Adipocyte (in vitro differentiated cells): ENCODE measurements around the gene ZNF92.
A peak's percentile ranks its signal among the peaks of the same experiment; 100 is the strongest.
"Not testable (repeated sequence)": the region's sequence is repeated elsewhere in the genome, so short reads cannot be mapped to it uniquely, and the experiment has no call there.

Experiments
- DNase-seq: peaks from one replicate; pipeline ENCODE4 v3.0.0-alpha.2; 2015; ENCODE audit warnings: low read depth
- H3K27me3 ChIP-seq: replicated peaks from 2 replicates; pipeline ENCODE4 v1.7.0; 2013; ENCODE audit warnings: mild to moderate bottlenecking, low read length, moderate library complexity; ENCODE audit not compliant: control insufficient read depth, insufficient read depth
- H3K36me3 ChIP-seq: 2 replicates; pipeline ENCODE4 v1.7.0; 2013; ENCODE audit warnings: low read length, mild to moderate bottlenecking, moderate library complexity; ENCODE audit not compliant: control insufficient read depth, insufficient read depth, severe bottlenecking
- H3K4me1 ChIP-seq: 2 replicates; pipeline ENCODE4 v1.7.0; 2013; ENCODE audit warnings: mild to moderate bottlenecking, low read length, moderate library complexity; ENCODE audit not compliant: control insufficient read depth, insufficient read depth
- H3K4me3 ChIP-seq: 2 replicates; pipeline ENCODE4 v1.7.0; 2013; ENCODE audit warnings: mild to moderate bottlenecking, low read length, moderate library complexity
- H3K9ac ChIP-seq: 2 replicates; pipeline ENCODE4 v1.7.0; 2013; ENCODE audit warnings: mild to moderate bottlenecking, low read length, moderate library complexity
- H3K9me3 ChIP-seq: 2 replicates; pipeline ENCODE4 v1.7.0; 2013; ENCODE audit warnings: mild to moderate bottlenecking, low read length, moderate library complexity; ENCODE audit not compliant: control insufficient read depth

ZNF92 gene

DNA sequence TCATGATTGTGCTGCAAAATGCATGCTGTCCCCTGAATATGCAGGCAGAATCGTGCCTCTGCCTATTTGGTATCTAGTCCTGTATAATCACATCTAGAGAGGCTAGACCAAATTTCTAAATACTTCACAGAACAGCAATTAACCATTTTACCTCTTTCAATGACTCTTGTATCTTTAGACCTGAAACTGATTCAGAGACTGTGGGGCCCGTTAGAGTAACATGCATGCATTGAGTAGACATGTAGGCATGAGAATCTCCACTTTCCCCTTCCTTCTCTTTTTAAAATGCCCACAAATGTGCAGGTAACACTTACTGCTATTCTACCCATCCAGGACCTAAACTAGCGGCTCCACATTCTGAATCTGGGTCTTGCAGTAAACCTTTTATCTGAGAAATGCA lies 8.8 kb downstream of the ZNF92 start:
- Histone ChIP-seq H3K4me1 (no peaks in the 10 kb centered on the region), H3K9ac (no peak overlapping the region), H3K9me3 (no peaks in the 10 kb centered on the region), H3K27me3 (no peaks in the 10 kb centered on the region), H3K36me3 (peaks cover under 1% of the 10 kb centered on the region), H3K4me3 (no peak overlapping the region)
- DNase-seq = no peak

GRCh38 chr7:65387891-65388290 lies 14.2 kb downstream of the ZNF92 start:
- H3K36me3 ChIP-seq = peaks cover 29% of the 10 kb centered on the region
- no peak overlapping the region for H3K9ac ChIP-seq
- H3K4me3 ChIP-seq = no peak overlapping the region
- DNase-seq = no peak
- no peaks in the 10 kb centered on the region for H3K4me1 ChIP-seq
- H3K9me3 ChIP-seq = no peaks in the 10 kb centered on the region
- no peaks in the 10 kb centered on the region for H3K27me3 ChIP-seq

DNA sequence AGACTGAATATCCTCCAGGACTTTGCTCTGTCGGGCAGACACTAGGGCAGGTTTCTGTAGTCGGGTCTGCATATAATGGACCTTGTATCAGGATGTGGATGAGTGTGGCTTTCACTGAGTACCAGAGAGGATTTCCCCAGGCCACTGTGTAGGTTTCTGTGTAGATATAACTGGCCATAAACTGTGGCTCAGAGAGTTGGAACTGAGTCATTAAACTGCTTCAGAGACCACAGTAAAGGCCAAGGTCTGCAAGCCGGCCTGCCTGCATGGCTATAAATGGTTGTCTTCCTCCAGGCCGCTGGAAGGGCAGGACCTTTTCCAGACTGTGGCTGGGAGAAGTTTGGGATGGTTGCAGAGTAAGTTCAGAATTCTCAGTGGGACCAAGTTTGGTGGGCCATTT lies 16.9 kb downstream of the ZNF92 start:
- DNase-seq = no peak
- no peaks in the 10 kb centered on the region for H3K27me3 ChIP-seq
- no peak overlapping the region for H3K9ac ChIP-seq
- H3K4me3 ChIP-seq = no peak overlapping the region
- peaks cover 31% of the 10 kb centered on the region for H3K36me3 ChIP-seq
- no peaks in the 10 kb centered on the region for H3K9me3 ChIP-seq
- H3K4me1 ChIP-seq = no peaks in the 10 kb centered on the region

DNA sequence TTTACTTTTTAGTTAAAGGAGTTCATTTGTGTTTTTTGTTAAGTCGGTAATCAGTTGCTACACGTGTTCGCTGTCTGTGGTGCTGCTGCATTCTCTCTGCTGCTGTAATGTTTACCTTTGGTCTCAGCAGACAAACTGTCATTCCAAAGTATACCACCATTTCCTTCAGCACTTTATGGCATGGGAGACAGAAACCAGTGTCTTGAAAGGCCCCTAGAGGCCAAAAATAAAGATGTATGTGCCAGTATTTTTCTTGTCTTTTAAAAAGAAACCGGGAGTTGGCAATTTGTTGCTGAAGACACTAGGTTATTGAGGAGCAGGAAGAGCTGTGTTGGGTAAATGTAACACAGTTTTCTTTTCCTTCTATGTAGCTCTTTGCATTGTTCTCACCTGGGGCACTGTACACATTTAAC lies 24.1 kb downstream of the ZNF92 start:
- H3K27me3 ChIP-seq = no peaks in the 10 kb centered on the region
- peaks cover 40% of the 10 kb centered on the region for H3K36me3 ChIP-seq
- H3K9ac ChIP-seq = no peak overlapping the region
- DNase-seq = no peak
- H3K9me3 ChIP-seq = peaks cover 4% of the 10 kb centered on the region
- H3K4me1 ChIP-seq = no peaks in the 10 kb centered on the region
- no peak overlapping the region for H3K4me3 ChIP-seq

DNA sequence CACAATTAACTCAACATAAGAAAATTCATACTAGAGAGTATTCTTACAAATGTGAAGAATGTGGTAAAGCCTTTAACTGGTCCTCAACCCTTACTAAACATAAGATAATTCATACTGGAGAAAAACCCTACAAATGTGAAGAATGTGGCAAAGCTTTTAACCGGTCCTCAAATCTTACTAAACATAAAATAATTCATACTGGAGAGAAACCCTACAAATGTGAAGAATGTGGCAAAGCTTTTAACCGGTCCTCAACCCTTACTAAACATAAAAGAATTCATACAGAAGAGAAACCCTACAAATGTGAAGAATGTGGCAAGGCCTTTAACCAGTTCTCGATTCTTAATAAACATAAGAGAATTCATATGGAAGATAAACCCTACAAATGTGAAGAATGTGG lies 25.0 kb downstream of the ZNF92 start:
- peaks cover 36% of the 10 kb centered on the region for H3K36me3 ChIP-seq
- H3K9ac ChIP-seq, H3K27me3 ChIP-seq, H3K4me1 ChIP-seq, H3K4me3 ChIP-seq, H3K9me3 ChIP-seq: not testable (repeated sequence)
- peak; percentile 41 for DNase-seq

DNA sequence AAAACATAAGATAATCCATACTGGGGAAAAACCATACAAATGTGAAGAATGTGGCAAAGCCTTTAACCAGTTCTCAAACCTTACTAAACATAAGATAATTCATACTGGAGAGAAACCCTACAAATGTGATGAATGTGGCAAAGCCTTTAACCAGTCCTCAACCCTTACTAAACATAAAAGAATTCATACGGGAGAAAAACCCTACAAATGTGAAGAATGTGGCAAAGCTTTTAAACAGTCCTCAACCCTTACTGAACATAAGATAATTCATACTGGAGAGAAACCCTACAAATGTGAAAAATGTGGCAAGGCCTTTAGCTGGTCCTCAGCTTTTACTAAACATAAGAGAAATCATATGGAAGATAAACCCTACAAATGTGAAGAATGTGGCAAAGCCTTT lies 25.4 kb downstream of the ZNF92 start:
- H3K27me3 ChIP-seq, H3K9me3 ChIP-seq, H3K9ac ChIP-seq, H3K4me1 ChIP-seq, H3K4me3 ChIP-seq: not testable (repeated sequence)
- DNase-seq = peak; percentile 24
- peaks cover 36% of the 10 kb centered on the region for H3K36me3 ChIP-seq

- Histone ChIP-seq H3K4me3 (peak overlapping the region; percentile 13), H3K9ac (no peak overlapping the region), H3K4me1 (no peaks in the 10 kb centered on the region), H3K27me3 (no peaks in the 10 kb centered on the region), H3K9me3 (peaks cover 27% of the 10 kb centered on the region), H3K36me3 (peaks cover 22% of the 10 kb centered on the region)
- no peak for DNase-seq
Measured at GRCh38 chr7:65404020-65404419, 30.4 kb downstream of the ZNF92 start.

DNA sequence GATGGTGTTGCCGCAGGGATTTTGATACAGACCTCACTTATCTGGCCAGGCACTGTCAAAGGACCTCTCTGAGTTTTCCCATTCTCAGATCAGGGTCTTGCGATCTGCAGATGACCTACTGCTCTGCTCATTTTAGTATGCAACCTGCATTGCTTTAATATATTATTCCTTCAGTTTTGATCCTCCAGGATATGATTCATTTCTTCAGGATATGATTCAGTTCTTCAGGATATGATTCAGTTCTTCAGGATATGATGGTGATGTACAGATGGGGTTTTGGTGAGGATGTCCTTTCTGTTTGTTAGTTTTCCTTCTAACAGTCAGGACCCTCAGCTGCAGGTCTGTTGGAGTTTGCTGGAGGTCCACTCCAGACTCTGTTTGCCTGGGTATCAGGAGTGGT lies 33.1 kb downstream of the ZNF92 start:
- peaks cover 27% of the 10 kb centered on the region for H3K9me3 ChIP-seq
- not testable (repeated sequence) for H3K9ac ChIP-seq, H3K27me3 ChIP-seq, H3K36me3 ChIP-seq, DNase-seq, H3K4me1 ChIP-seq
- H3K4me3 ChIP-seq = peak overlapping the region; percentile 12

DNA sequence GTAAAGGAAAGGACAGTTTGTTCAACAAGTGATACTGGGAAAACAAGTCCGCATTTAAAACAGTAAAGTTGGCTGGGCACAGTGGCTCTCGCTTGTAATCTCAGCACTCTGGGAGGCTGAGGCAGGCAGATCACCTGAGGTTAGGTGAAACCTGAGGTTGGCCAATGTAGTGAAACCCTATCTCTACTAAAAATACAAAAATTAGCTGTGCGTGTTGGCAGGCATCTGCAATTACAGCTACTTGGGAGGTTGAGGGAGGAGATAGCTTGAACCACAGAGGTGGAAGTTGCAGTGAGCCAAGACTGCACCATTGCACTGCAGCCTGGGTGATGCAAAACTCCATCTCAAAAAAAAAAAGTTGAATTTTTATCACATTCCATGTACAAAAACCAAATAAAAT lies 35.7 kb downstream of the ZNF92 start:
- H3K9ac ChIP-seq = no peak overlapping the region
- peaks cover 18% of the 10 kb centered on the region for H3K9me3 ChIP-seq
- no peak for DNase-seq
- no peak overlapping the region for H3K4me3 ChIP-seq
- H3K4me1 ChIP-seq = no peaks in the 10 kb centered on the region
- no peaks in the 10 kb centered on the region for H3K36me3 ChIP-seq
- no peaks in the 10 kb centered on the region for H3K27me3 ChIP-seq

GRCh38 chr7:65411249-65411648 lies 37.6 kb downstream of the ZNF92 start:
- no peaks in the 10 kb centered on the region for H3K4me1 ChIP-seq
- H3K36me3 ChIP-seq = no peaks in the 10 kb centered on the region
- H3K4me3 ChIP-seq = no peak overlapping the region
- no peak for DNase-seq
- no peaks in the 10 kb centered on the region for H3K27me3 ChIP-seq
- peaks cover 6% of the 10 kb centered on the region for H3K9me3 ChIP-seq
- no peak overlapping the region for H3K9ac ChIP-seq

DNA sequence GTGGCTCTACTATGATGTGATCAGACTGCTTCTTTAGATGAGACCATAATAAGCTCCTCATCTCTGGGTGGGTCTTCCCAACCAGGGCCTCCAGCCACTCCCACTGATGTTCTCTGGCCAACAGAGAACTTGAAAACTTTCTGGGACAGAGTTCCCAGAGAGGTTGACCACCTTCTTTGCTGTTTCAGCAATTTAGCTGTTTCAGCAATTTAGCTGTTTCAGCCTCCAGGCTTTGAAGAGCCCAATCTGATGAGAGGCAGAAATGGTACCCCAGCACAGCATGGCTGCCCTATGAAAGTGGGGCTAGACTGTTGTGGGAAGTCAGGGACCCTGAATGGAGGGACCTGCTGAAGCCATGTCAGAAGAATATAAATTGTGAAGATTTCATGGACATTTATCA lies 49.0 kb downstream of the ZNF92 start:
- H3K4me1 ChIP-seq = no peaks in the 10 kb centered on the region
- peaks cover 13% of the 10 kb centered on the region for H3K9me3 ChIP-seq
- no peaks in the 10 kb centered on the region for H3K36me3 ChIP-seq
- H3K27me3 ChIP-seq = no peaks in the 10 kb centered on the region
- no peak for DNase-seq
- no peak overlapping the region for H3K9ac ChIP-seq
- H3K4me3 ChIP-seq = no peak overlapping the region

DNA sequence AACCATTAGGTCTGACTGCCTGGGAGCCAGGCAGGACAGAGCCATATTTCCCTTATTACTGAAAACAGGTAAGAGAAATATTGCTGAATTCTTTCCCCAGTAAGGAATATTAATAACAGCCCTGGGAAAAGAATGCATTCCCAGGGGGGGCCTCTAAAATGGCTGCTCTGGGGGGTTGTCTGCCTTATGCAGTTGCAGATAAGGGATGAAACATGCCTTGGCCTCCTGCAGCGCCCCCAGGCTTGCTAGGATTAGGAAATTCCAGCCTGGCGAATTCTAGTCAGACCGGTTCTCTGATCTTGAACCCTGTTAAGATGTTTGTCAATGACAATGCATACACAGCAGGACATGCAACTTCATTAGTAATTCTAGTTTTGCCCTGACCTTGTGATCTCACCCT lies 49.6 kb downstream of the ZNF92 start:
- not testable (repeated sequence) for H3K27me3 ChIP-seq, DNase-seq, H3K9ac ChIP-seq, H3K36me3 ChIP-seq, H3K4me1 ChIP-seq, H3K4me3 ChIP-seq
- H3K9me3 ChIP-seq = peaks cover 13% of the 10 kb centered on the region
